Measurements from ENCODE around the gene ITPRID1. TPM values are rescaled to one million over a fixed set of nuclear protein-coding genes. Genes with fewer than 3 reads are reported as not detected.

Gene ITPRID1
- total and polyA plus RNA-seq, 9 donors = 0.20 TPM; not detected in 8

- Histone ChIP-seq H3K27me3 (no peaks in the 10 kb centered on the region), H3K9me3 (no peaks in the 10 kb centered on the region), H3K36me3 (no peaks in the 10 kb centered on the region), H3K4me3 (no peak overlapping the region), H3K4me1 (ENCODE audit: insufficient read depth) (no peaks in the 10 kb centered on the region), H3K27ac (no peak overlapping the region)
- intact Hi-C loops (cut with DNase I) = no loop called here
- TF ChIP-seq POLR2A (IDR thresholded peaks at IDR 0.05) (no peak), EP300 (IDR thresholded peaks at IDR 0.05) (no peak), CTCF (IDR thresholded peaks at IDR 0.05) (no peak)
- 82 to 93% (median 88%) methylated on average over 3 of the region's 3 CpGs for WGBS, 3 donors
- DNase-seq = no peak
These were observed 18.2 kb upstream of the ITPRID1 start for GRCh38 chr7:31495653-31496052.

GRCh38 chr7:31497516-31497915 is 16.4 kb upstream of the ITPRID1 start:
- DNase-seq = no peak
- intact Hi-C loops (cut with DNase I) = no loop called here
- Histone ChIP-seq H3K27ac (no peak overlapping the region), H3K9me3 (no peaks in the 10 kb centered on the region), H3K4me1 (ENCODE audit: insufficient read depth) (no peaks in the 10 kb centered on the region), H3K4me3 (no peak overlapping the region), H3K36me3 (no peaks in the 10 kb centered on the region), H3K27me3 (no peaks in the 10 kb centered on the region)
- WGBS, 3 donors = 24 to 40% (median 25%) methylated on average over 3 of the region's 3 CpGs
- TF ChIP-seq CTCF (IDR thresholded peaks at IDR 0.05) = no peak
- no peak for TF ChIP-seq POLR2A (IDR thresholded peaks at IDR 0.05)
- no peak for TF ChIP-seq EP300 (IDR thresholded peaks at IDR 0.05)

- intact Hi-C loops (cut with DNase I) = no loop called here
- no peak overlapping the region for H3K27ac ChIP-seq
- no peaks in the 10 kb centered on the region for H3K4me1 ChIP-seq (ENCODE audit: insufficient read depth)
- TF ChIP-seq POLR2A (IDR thresholded peaks at IDR 0.05) (no peak), EP300 (IDR thresholded peaks at IDR 0.05) (no peak), CTCF (IDR thresholded peaks at IDR 0.05) (no peak)
- no peak for DNase-seq
- H3K36me3 ChIP-seq = no peaks in the 10 kb centered on the region
- no peak overlapping the region for H3K4me3 ChIP-seq
- WGBS, 3 donors = 3 to 9% (median 3%) methylated on average over 1 of the region's 1 CpG
- no peaks in the 10 kb centered on the region for H3K9me3 ChIP-seq
- H3K27me3 ChIP-seq = no peaks in the 10 kb centered on the region
These were observed 13.2 kb upstream of the ITPRID1 start for GRCh38 chr7:31500656-31501055.

- Histone ChIP-seq H3K36me3 (no peaks in the 10 kb centered on the region), H3K4me1 (ENCODE audit: insufficient read depth) (no peaks in the 10 kb centered on the region), H3K9me3 (no peaks in the 10 kb centered on the region), H3K4me3 (no peak overlapping the region), H3K27me3 (no peaks in the 10 kb centered on the region), H3K27ac (no peak overlapping the region)
- WGBS, 3 donors = 73 to 86% (median 75%) methylated on average over 5 of the region's 5 CpGs
- no peak for DNase-seq
- intact Hi-C loops (cut with DNase I) = no loop called here
- TF ChIP-seq EP300 (IDR thresholded peaks at IDR 0.05) (no peak), POLR2A (IDR thresholded peaks at IDR 0.05) (no peak), CTCF (IDR thresholded peaks at IDR 0.05) (no peak)
These were observed 5.1 kb upstream of the ITPRID1 start for GRCh38 chr7:31508823-31509222.

GRCh38 chr7:31512166-31512565 is 1.7 kb upstream of the ITPRID1 start:
- Histone ChIP-seq H3K27me3 (no peaks in the 10 kb centered on the region), H3K27ac (no peak overlapping the region), H3K9me3 (no peaks in the 10 kb centered on the region), H3K4me3 (no peak overlapping the region), H3K4me1 (ENCODE audit: insufficient read depth) (no peaks in the 10 kb centered on the region), H3K36me3 (no peaks in the 10 kb centered on the region)
- DNase-seq = no peak
- no peak for TF ChIP-seq EP300 (IDR thresholded peaks at IDR 0.05)
- no peak for TF ChIP-seq POLR2A (IDR thresholded peaks at IDR 0.05)
- TF ChIP-seq CTCF (IDR thresholded peaks at IDR 0.05) = no peak
- intact Hi-C loops (cut with DNase I) = no loop called here
- 36 to 54% (median 42%) methylated on average over 2 of the region's 2 CpGs for WGBS, 3 donors

Measured in ovary (tissue), 9 donors.